NCI-H524 treated with DMSO at 0.1 percent for 48 hours (cell line): ENCODE results near the gene NPEPPS.

Source experiments
- DNase-seq: peaks from one replicate; lab custom pipeline; 2025; lab: John Stamatoyannopoulos, UW

The NPEPPS gene

DNA sequence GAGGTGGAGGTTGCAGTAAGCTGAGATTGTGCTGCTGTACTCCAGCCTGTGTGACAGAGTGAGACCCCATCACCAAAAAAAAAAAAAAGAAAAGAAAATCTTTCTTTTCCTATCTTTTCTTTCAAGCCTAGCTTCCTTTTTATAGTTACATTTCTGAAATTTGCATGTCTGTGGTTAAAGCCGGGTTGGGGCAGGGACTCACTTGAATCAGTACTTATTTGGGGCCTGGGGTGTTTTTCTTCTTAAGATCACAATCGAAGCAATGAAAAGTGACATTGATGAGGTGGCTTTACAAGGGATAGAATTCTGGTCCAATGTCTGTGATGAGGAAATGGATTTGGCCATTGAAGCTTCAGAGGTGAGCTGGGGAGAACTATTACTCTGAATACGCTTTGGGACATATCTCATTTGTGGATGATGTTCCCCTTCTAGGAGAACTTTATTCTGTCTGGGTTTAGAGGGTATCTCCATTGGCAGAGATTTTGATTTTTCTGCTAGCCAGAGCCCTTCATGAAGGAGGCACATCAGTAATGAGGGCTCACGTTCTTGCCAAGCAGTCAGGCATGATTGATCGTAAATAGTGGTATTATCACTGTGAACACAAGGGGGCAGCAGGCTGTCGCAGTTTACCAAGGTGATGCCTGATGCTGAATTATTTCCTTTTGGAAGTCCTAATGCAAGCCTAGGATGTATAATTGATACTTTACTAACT lies 133.2 kb downstream of the NPEPPS start:
- no peak for DNase-seq

DNA sequence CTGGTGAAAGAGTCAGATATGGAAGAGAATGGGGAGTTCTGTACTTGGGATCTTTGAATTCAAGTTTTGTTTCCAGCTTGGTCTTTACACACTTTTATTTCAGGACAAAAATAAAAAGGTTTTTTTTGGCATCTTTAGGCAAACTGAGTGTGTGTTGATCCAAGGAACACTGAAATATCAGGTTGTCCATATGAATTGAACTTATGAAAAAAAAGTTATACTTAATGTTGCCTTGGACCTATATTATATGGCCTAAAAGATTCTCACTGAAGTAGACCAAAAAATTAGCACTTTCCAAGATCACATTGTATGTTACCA lies 133.7 kb downstream of the NPEPPS start:
- no peak for DNase-seq

DNA sequence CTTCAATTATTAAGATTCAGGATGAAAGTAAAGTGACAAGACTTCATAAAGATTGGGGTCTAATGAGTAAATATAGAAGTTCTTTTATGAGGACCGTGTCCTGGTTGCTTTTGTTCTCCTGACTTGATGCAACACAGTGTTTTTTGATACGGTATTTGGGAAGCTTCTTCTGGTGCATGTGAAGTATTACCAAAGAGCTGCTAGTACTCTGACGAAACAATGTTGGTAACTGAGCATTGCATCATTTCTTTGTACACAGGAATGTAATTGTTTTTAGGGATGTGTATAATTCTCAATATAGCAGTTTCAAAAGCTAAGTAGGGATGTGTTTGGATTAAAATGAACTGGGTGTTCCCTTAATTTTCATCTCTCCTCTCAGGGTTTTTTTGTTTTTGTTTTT lies 134.7 kb downstream of the NPEPPS start:
- no peak for DNase-seq

DNA sequence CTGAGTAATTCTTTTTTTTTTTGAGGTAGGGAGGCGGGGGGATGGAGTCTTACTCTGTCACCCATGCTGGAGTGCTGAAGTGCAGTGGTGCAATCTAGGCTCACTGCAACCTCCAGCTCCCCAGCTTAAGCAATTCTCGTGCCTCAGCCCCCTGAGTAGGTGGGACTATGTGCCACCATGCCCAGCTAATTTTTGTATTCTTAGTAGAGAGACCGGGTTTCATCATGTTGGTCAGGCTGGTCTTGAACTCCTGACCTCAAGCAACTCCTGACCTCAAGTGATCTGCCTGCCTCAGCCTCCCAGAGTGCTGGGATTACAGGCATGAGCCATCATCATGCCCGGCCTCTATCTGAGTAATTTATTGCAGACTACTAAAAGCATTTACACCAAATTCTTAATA lies 138.2 kb downstream of the NPEPPS start:
- DNase-seq = no peak

DNA sequence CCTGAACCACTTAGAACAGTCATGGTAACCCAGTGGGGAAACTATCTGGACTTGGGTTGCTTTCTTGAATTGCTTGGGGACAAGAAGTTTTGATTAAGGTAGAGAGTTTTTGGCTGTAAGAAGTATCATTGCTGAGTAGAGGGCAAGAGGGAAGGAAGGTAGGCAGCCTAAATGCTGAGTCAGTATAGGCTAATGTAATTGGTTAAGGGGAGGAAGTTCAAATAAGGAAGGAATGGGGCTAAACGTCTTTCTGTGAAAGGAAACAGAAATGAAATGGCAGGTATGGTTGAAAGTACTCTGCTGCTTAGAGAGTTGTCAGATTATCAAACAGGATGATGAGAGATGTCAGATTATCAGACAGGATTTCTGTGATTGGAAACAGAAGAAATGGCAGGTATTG lies 139.2 kb downstream of the NPEPPS start:
- no peak for DNase-seq
